Activated B cell treated with CpG ODN at 0.5 μM for 24 hours (primary cell): ENCODE measurements around the gene TRIP12. TPM values are rescaled to one million over a fixed set of nuclear protein-coding genes. Genes with fewer than 3 reads are reported as not detected.
"Not testable (repeated sequence)": the region's sequence is repeated elsewhere in the genome, so short reads cannot be mapped to it uniquely, and the experiment has no call there.

Experiments used
- ATAC-seq: fragments of 200-7000 bp; cut with Tn5 transposase; one replicate; pipeline ENCODE4 v1.10.0; 2021; ENCODE audit warnings: low read depth, mild to moderate bottlenecking, moderate library complexity
- CTCF ChIA-PET: fragments of 350-600 bp; sonication (Branson Sonifier 250); formaldehyde crosslinking; loops from one replicate; lab custom pipeline; 2021; ENCODE audit warnings: antibody characterized with exemption; lab: Charles Lee
- POLR2A ChIA-PET: fragments of 350-600 bp; sonication (Branson Sonifier 250); formaldehyde crosslinking; loops from one replicate; lab custom pipeline; 2021; ENCODE audit warnings: antibody characterized with exemption; lab: Charles Lee
- DNase-seq: peaks from one replicate; pipeline ENCODE4 v3.0.0; 2022
- H3K27ac Mint-ChIP-seq: one replicate; pipeline ENCODE4 v1.8.0; 2020; ENCODE audit warnings: mixed read lengths
- H3K27me3 Mint-ChIP-seq: one replicate; pipeline ENCODE4 v1.8.0; 2021; ENCODE audit warnings: mixed read lengths
- H3K36me3 Mint-ChIP-seq: one replicate; pipeline ENCODE4 v1.8.0; 2021; ENCODE audit warnings: low read depth, mixed read lengths
- H3K4me1 Mint-ChIP-seq: one replicate; pipeline ENCODE4 v1.8.0; 2021; ENCODE audit warnings: mixed read lengths
- H3K4me3 Mint-ChIP-seq: one replicate; pipeline ENCODE4 v1.8.0; 2020; ENCODE audit warnings: mild to moderate bottlenecking, mixed read lengths
- H3K9me3 Mint-ChIP-seq: one replicate; pipeline ENCODE4 v1.8.0; 2020; ENCODE audit warnings: mixed read lengths
- CTCF ChIP-seq: fragments of 200-600 bp; IDR thresholded peaks from one replicate; pipeline ENCODE4 v1.8.0; 2022; ENCODE audit warnings: antibody characterized with exemption, mild to moderate bottlenecking
- intact Hi-C: fragments of 100-400 bp; cut with micrococcal nuclease; formaldehyde crosslinking; loops from one replicate; pipeline ENCODE4 v1.15.1; 2024
- total RNA-seq: library from RNA; stranded (reverse); gene quantifications from 2 replicates; pipeline ENCODE4 v1.2.3, GENCODE V29; 2022

The TRIP12 gene
- total RNA-seq, 1 donor from 2014 or later, result 272 TPM

- intact Hi-C loops, result no loop called here
- H3K4me3 Mint-ChIP-seq, result no peak overlapping the region
- H3K4me1 Mint-ChIP-seq, result no peaks in the 10 kb centered on the region
- no peak overlapping the region for H3K27ac Mint-ChIP-seq
- no peaks in the 10 kb centered on the region for H3K36me3 Mint-ChIP-seq
- no peak for ATAC-seq
- TF ChIP-seq CTCF, result no peak
- H3K27me3 Mint-ChIP-seq, result no peaks in the 10 kb centered on the region
- no peaks in the 10 kb centered on the region for H3K9me3 Mint-ChIP-seq
- CTCF ChIA-PET, result no interaction called here
- no peak for DNase-seq
- POLR2A ChIA-PET, result no interaction called here
Observed at GRCh38 chr2:229930656-229931055, 8.8 kb upstream of the TRIP12 start.

DNA sequence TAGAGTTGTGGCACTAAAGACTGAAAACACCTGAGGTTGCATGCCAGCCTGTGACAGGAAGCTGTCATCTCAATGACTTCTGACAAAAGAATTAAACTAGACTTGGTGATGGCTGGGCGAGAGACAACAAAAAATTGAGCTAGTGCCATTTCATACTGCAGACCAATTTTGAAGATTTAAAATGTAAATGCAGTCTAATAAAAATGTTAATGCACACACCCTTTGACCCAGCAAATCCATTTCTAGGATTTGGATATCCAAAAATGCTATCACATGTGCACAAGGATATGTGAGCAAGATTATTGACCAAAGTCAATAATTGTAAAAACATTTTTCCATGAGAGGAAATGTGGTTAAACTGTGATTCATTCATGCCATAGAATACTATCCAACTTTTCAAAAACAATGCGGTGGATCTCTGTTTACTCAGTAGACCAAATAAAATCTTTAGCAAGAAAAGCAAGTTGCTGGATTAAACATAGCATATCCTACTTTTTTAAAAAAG is 6.1 kb upstream of the TRIP12 start:
- DNase-seq (no peak), ATAC-seq (no peak)
- Mint-ChIP-seq H3K27me3 (no peaks in the 10 kb centered on the region), H3K4me3 (no peak overlapping the region), H3K36me3 (no peaks in the 10 kb centered on the region), H3K4me1 (peaks cover 4% of the 10 kb centered on the region), H3K27ac (no peak overlapping the region), H3K9me3 (no peaks in the 10 kb centered on the region)
- intact Hi-C loops, result no loop called here
- no peak for TF ChIP-seq CTCF
- ChIA-PET POLR2A (interaction anchor here (0.7 kb wide), 1 partner anchor 12 kb away, joined by 7 read pairs; no protein-coding TSS in a partner anchor), CTCF (no interaction called here)

GRCh38 chr2:229925201-229925600 is 3.4 kb upstream of the TRIP12 start:
- ChIA-PET POLR2A (interaction anchor here (0.7 kb wide), 1 partner anchor 663 kb away, joined by 3 read pairs; no protein-coding TSS in a partner anchor), CTCF (no interaction called here)
- no peak overlapping the region for H3K4me3 Mint-ChIP-seq
- no peaks in the 10 kb centered on the region for H3K9me3 Mint-ChIP-seq
- intact Hi-C loops, result no loop called here
- no peaks in the 10 kb centered on the region for H3K27me3 Mint-ChIP-seq
- H3K36me3 Mint-ChIP-seq, result peaks cover 15% of the 10 kb centered on the region
- TF ChIP-seq CTCF, result no peak
- peaks cover 15% of the 10 kb centered on the region for H3K4me1 Mint-ChIP-seq
- ATAC-seq, result no peak
- DNase-seq, result no peak
- no peak overlapping the region for H3K27ac Mint-ChIP-seq

GRCh38 chr2:229924541-229924940 is 2.7 kb upstream of the TRIP12 start:
- DNase-seq, intact Hi-C loops: not testable (repeated sequence)

GRCh38 chr2:229922449-229923386 is 909 bp upstream of the TRIP12 start, which contains the start of gene FBXO36:
FBXO36 (plus strand) TSS chr2:229922503; CDS start chr2:229922514, 11 bp downstream.
- Mint-ChIP-seq H3K4me3 (peak within 1 kb of the TSS; percentile 94), H3K9me3 (peaks cover 2% of the 10 kb centered on the region), H3K27me3 (no peaks in the 10 kb centered on the region), H3K27ac (peak within 1 kb of the TSS; percentile 96), H3K4me1 (peaks cover 38% of the 10 kb centered on the region), H3K36me3 (peaks cover 26% of the 10 kb centered on the region)
- POLR2A ChIA-PET, result interaction anchor here (0.7 to 1.9 kb wide), 8 partner anchors 9 to 297 kb away, joined by 3 to 23 read pairs (median 5); partner anchors contain the start of gene SP110
- TF ChIP-seq CTCF, result no peak
- no peak for DNase-seq
- CTCF ChIA-PET, result no interaction called here
- intact Hi-C loops, result loop anchor here (1.0 to 2.0 kb wide), 2 partner anchors 100 to 144 kb away; no protein-coding TSS in a partner anchor
- ATAC-seq, result peak; percentile 70

More at GRCh38 chr2:229924541-229924940, 2.7 kb upstream of the TRIP12 start:
- H3K27me3 Mint-ChIP-seq, ATAC-seq, H3K9me3 Mint-ChIP-seq, H3K27ac Mint-ChIP-seq, CTCF ChIA-PET: not testable (repeated sequence)
- Mint-ChIP-seq H3K4me3 (peak overlapping the region; percentile 11), H3K36me3 (peaks cover 20% of the 10 kb centered on the region), H3K4me1 (peaks cover 21% of the 10 kb centered on the region)
- POLR2A ChIA-PET, result interaction anchor here (0.7 kb wide), 1 partner anchor 664 kb away, joined by 3 read pairs; no protein-coding TSS in a partner anchor
